HUES48 (cell line): ENCODE measurements around the gene PHRF1.

Experiments
- H3K27ac ChIP-seq: one replicate; pipeline ENCODE4 v1.7.0; 2013; ENCODE audit warnings: low read depth, low read length, inconsistent platforms
- H3K27me3 ChIP-seq: 2 replicates; pipeline ENCODE4 v1.6.1; 2013; ENCODE audit warnings: mild to moderate bottlenecking, low read length; ENCODE audit not compliant: control insufficient read depth, insufficient read depth
- H3K36me3 ChIP-seq: 2 replicates; pipeline ENCODE4 v1.6.1; 2013; ENCODE audit warnings: low read length; ENCODE audit not compliant: control insufficient read depth, insufficient read depth
- H3K4me1 ChIP-seq: 2 replicates; pipeline ENCODE4 v1.6.1; 2013; ENCODE audit warnings: mild to moderate bottlenecking, low read length; ENCODE audit not compliant: control insufficient read depth, insufficient read depth
- H3K4me3 ChIP-seq: 2 replicates; pipeline ENCODE4 v1.5.1; 2013; ENCODE audit warnings: mild to moderate bottlenecking, low read depth, low read length
- H3K9ac ChIP-seq: 2 replicates; pipeline ENCODE4 v1.6.1; 2013; ENCODE audit warnings: mild to moderate bottlenecking, low read depth, low read length, moderate library complexity
- H3K9me3 ChIP-seq: 2 replicates; pipeline ENCODE4 v1.6.1; 2013; ENCODE audit warnings: low read length; ENCODE audit not compliant: control insufficient read depth, insufficient read depth

PHRF1 gene

DNA sequence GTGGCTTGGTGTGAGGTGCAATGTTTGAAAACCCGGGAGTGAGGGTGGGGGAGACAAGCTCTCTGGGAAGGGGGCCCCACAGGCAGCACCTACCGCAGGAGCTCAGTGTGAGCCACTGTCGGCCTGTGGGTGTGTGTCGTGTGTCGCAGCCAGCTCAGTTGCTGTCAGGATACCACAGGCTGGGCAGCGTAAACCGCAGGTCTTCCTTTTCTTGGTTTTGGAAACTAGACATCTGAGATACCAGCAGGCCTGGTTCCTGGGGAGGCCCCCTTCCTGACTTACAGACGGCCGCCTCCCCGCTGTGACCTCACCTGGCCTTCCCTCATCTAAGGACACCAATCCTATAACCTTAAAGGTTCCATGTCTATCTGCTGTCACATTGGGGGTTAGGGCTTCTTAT is 20.1 kb downstream of the PHRF1 start:
- H3K9me3 ChIP-seq: no peaks in the 10 kb centered on the region
- H3K9ac ChIP-seq: no peak overlapping the region
- H3K27ac ChIP-seq: no peak overlapping the region
- H3K36me3 ChIP-seq: peaks cover 90% of the 10 kb centered on the region
- H3K27me3 ChIP-seq: no peaks in the 10 kb centered on the region
- H3K4me3 ChIP-seq: no peak overlapping the region
- H3K4me1 ChIP-seq: no peaks in the 10 kb centered on the region

DNA sequence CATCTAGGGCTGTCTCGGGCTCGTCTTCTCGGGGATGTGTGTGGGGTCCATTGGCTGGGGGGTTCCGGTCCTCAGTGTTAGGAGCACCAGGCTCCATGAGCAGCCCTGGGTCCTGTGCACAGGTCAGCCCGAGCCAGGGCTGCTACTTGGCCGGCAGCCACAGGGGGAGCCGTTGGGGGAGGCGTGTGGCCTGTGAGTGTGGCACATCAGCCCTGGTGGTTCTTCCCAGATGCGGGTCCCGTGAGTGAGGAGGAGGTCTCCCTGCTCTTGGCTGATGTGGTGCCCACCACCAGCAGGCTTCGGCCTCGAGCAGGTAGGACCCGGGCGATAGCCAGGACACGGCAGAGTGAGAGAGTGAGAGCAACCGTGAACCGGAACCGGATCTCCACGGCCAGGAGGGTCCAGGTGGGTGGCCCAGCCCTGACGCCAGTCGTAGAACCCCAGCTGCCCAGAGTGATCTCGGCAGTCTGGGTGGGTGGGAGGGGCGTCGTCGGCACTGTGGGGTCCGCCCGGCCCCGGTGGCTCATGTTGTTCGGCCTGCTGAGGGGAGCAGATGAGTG is 21.0 kb downstream of the PHRF1 start:
- Histone ChIP-seq H3K9me3 (no peaks in the 10 kb centered on the region), H3K9ac (no peak overlapping the region), H3K27ac (no peak overlapping the region), H3K36me3 (peaks cover 93% of the 10 kb centered on the region), H3K4me1 (no peaks in the 10 kb centered on the region), H3K27me3 (no peaks in the 10 kb centered on the region), H3K4me3 (no peak overlapping the region)

DNA sequence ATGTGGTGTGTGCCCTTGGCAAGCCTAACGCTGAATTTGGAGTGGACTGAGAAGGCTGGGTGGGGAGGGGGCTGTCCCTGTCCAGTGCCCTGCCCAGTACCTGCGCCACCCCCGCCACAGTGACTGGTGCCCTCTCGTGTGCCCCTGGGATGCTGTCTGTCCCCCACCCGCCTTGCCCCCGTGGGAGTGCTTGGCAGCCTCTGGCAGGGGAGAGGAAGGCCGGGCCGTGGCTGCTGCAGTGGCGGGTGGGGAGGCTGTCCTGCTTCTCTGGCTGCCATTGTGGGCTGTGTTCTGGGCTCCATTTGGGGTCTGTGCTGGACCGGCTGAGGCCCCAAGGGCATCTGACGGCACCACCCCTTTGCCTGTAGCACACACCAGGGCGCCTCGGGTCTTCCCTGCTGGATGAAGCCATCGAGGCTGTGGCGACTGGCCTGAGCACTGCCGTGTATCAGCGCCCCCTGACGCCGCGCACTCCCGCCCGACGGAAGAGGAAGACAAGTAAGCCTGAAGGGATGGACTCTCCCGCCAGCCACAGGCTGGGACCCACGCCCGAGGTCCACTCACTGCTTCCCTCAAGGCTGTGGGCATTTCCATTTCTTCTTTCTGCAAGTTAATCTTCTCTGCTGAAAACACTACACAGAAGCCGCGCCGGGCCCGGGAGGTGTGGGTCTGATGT is 21.9 kb downstream of the PHRF1 start:
- H3K36me3 ChIP-seq: peaks cover 90% of the 10 kb centered on the region
- H3K9ac ChIP-seq: no peak overlapping the region
- H3K9me3 ChIP-seq: no peaks in the 10 kb centered on the region
- H3K27me3 ChIP-seq: no peaks in the 10 kb centered on the region
- H3K4me3 ChIP-seq: no peak overlapping the region
- H3K27ac ChIP-seq: no peak overlapping the region
- no peaks in the 10 kb centered on the region for H3K4me1 ChIP-seq

DNA sequence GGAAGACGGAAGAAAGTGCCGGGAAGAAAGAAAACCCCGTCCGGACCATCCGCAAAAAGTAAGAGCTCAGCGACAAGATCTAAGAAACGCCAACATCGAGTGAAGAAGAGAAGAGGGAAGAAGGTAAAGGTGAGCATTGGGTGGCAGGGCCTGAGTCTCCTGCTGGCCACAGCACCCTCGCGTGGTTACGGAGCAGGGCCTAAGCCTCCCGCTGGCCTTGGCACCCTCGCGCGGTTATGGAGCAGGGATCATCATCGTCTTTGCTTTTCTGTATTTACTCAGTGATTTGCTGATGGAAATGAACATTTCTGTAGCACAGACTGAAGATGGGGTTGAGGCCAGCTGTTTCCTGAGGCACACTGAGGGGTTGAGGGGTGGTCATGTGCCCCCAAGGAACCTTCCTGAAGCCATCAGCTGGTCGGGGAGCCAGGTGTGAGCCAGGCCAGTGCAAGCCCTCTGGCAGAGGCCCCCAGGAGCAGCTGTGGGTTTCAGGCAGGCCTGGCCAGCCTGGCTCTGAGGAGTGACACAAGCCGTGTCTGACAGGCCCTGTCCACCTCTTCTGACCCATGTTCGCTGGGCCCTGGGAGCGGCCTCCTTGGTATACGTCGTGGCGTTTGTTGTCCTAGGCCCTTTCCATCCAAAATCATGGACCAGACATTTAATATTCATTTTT is 25.4 kb downstream of the PHRF1 start:
- no peak overlapping the region for H3K4me3 ChIP-seq
- no peaks in the 10 kb centered on the region for H3K4me1 ChIP-seq
- H3K9me3 ChIP-seq: no peaks in the 10 kb centered on the region
- H3K27ac ChIP-seq: no peak overlapping the region
- no peak overlapping the region for H3K9ac ChIP-seq
- H3K27me3 ChIP-seq: no peaks in the 10 kb centered on the region
- peaks cover 90% of the 10 kb centered on the region for H3K36me3 ChIP-seq

DNA sequence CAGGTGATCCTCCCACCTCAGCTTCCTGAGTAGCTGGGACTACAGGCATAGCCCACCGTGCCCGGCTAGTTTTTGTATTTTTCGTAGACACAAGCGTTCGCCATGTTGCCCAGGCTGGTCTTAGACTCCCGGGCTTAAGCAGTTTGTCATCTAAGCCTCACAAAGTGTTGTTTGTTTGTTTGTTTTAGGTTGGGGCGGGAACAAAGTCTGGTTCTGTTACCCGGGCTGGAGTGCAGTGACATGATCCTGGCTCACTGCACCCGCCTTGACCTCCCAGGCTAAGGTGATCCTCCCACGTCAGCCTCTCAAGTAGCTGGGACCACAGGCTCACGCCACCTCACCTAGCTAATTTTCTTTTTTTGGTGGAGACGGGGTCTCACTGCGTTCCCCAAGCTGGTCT is 26.9 kb downstream of the PHRF1 start:
- peaks cover 92% of the 10 kb centered on the region for H3K36me3 ChIP-seq

DNA sequence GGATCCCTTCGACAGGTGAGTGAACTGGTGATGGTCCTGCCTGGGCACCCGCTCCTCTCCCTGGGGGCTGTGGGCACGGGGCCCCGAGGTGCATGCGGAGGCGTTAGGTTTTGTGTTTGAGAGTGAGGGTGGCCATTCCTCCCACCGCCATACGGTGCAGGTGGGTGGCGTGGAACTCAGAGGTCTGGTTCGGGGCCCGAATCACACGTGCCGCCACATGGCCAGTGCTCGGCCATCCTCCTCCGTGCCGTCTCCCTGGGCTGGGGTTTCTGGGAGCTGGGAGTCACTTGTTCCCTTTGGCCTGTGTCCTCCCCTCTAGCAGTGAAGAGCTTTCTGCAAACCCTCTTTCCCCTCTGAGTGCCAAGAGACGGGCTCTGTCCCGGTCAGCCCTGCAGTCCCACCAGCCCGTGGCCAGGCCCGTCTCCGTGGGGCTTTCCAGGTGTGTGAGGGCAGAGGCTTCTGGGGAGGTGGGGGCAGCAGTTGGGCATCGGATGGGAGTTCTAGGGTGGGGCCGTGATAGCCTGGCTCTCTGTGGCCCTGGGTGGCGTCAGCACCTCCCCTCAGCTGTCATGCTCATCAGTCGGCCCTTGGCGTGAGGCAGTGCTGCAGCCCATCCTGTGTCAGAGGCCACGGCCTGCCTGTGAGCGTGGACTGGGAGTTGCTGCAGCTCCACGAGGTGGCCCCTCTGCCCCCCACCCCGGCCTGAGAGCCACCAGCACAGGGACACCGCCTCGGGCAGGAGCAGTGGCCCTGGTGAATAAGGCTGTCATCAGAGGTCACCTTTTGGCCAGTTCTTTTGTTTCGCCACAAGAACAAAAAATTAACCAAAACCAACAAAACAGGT is 29.2 kb downstream of the PHRF1 start:
- Histone ChIP-seq H3K9me3 (no peaks in the 10 kb centered on the region), H3K4me3 (no peak overlapping the region), H3K27ac (no peak overlapping the region), H3K27me3 (no peaks in the 10 kb centered on the region), H3K4me1 (no peaks in the 10 kb centered on the region), H3K36me3 (peaks cover 95% of the 10 kb centered on the region), H3K9ac (no peak overlapping the region)

More for the DNA sequence above, 26.9 kb downstream of the PHRF1 start:
- H3K27ac ChIP-seq: no peak overlapping the region
- no peak overlapping the region for H3K4me3 ChIP-seq
- no peaks in the 10 kb centered on the region for H3K9me3 ChIP-seq
- no peak overlapping the region for H3K9ac ChIP-seq
- no peaks in the 10 kb centered on the region for H3K4me1 ChIP-seq
- H3K27me3 ChIP-seq: no peaks in the 10 kb centered on the region

DNA sequence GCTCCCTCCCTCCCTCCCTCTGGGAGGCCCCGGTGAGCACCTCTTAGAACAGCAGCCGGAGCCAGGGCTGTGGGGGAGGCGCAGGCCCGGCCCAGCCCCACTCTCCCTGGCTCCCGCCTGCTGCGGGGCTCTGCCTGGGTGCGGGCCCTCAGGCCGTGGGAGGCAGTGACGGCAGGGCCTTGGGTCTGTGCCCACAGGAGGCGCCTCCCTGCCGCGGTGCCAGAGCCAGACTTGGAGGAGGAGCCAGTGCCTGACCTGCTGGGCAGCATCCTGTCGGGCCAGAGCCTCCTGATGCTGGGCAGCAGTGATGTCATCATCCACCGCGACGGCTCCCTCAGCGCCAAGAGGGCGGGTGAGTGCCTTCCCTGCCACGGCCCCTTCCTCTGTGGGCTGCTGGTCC is 30.0 kb downstream of the PHRF1 start:
- Histone ChIP-seq H3K27me3 (no peaks in the 10 kb centered on the region), H3K27ac (no peak overlapping the region), H3K36me3 (peaks cover 98% of the 10 kb centered on the region), H3K4me1 (no peaks in the 10 kb centered on the region), H3K9me3 (no peaks in the 10 kb centered on the region), H3K4me3 (no peak overlapping the region), H3K9ac (no peak overlapping the region)

DNA sequence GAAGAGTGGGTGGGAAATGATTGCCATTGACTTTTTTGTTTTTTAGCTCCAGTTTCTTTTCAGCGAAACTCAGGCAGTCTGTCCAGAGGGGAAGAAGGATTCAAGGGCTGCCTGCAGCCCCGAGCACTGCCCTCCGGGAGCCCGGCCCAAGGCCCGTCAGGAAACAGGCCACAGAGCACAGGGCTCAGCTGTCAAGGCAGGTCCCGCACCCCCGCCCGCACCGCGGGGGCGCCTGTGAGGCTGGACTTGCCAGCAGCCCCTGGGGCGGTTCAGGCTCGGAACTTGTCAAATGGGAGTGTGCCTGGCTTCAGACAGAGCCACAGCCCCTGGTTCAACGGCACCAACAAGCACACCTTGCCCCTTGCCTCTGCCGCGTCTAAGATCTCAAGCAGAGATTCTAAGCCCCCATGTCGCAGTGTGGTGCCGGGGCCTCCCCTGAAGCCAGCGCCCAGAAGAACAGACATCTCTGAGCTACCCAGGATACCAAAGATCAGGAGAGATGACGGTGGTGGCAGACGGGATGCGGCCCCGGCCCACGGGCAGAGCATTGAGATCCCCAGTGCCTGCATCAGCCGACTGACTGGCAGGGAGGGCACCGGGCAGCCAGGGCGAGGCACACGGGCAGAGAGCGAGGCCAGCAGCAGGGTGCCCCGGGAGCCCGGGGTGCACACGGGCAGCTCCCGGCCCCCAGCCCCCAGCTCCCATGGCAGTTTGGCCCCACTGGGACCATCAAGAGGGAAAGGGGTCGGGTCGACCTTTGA is 30.9 kb downstream of the PHRF1 start:
- Histone ChIP-seq H3K27me3 (no peaks in the 10 kb centered on the region), H3K9me3 (no peaks in the 10 kb centered on the region), H3K4me1 (no peaks in the 10 kb centered on the region), H3K36me3 (peaks cover 98% of the 10 kb centered on the region), H3K4me3 (no peak overlapping the region), H3K27ac (no peak overlapping the region), H3K9ac (no peak overlapping the region)

DNA sequence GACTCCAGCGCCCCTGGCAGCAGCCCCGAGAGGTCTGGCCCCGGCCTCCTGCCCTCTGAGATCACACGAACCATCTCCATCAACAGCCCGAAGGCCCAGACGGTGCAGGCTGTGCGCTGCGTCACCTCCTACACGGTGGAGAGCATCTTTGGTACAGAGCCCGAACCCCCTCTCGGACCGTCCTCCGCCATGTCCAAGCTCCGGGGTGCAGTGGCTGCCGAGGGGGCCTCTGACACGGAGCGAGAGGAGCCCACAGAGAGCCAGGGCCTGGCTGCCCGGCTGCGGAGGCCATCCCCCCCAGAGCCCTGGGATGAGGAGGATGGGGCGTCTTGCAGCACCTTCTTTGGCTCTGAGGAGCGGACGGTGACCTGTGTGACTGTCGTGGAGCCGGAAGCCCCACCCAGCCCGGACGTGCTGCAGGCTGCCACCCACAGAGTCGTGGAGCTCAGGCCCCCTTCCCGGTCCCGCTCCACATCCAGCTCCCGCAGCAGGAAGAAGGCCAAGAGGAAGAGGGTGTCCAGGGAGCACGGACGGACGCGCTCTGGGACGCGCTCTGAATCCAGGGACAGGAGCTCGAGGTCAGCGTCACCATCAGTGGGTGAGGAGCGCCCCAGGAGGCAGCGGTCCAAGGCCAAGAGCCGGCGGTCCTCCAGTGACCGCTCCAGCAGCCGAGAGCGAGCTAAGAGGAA is 31.8 kb downstream of the PHRF1 start:
- Histone ChIP-seq H3K4me1 (no peaks in the 10 kb centered on the region), H3K27ac (no peak overlapping the region), H3K36me3 (peaks cover 100% of the 10 kb centered on the region), H3K4me3 (no peak overlapping the region), H3K9ac (no peak overlapping the region), H3K27me3 (no peaks in the 10 kb centered on the region), H3K9me3 (no peaks in the 10 kb centered on the region)

DNA sequence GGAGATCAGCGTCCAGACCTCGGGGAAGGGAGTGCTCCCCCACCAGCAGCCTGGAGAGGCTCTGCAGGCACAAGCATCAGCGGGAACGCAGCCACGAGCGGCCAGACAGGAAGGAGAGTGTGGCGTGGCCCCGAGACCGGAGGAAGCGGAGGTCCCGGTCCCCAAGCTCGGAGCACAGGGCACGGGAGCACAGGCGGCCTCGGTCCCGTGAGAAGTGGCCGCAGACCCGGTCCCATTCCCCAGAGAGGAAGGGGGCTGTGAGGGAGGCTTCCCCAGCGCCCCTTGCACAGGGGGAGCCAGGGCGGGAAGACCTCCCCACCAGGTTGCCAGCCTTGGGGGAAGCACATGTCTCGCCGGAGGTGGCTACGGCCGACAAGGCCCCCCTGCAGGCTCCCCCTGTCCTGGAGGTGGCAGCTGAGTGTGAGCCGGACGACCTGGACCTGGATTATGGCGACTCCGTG is 32.6 kb downstream of the PHRF1 start:
- no peaks in the 10 kb centered on the region for H3K9me3 ChIP-seq
- H3K27ac ChIP-seq: no peak overlapping the region
- peaks cover 95% of the 10 kb centered on the region for H3K36me3 ChIP-seq
- H3K4me1 ChIP-seq: no peaks in the 10 kb centered on the region
- no peak overlapping the region for H3K4me3 ChIP-seq
- no peaks in the 10 kb centered on the region for H3K27me3 ChIP-seq
- no peak overlapping the region for H3K9ac ChIP-seq
